ENCODE results near the gene PTGDS.

- no peak for TF ChIP-seq CTCF (IDR thresholded peaks at IDR 0.05)
- no peak for TF ChIP-seq POLR2A (IDR thresholded peaks at IDR 0.05)
- TF ChIP-seq POLR2AphosphoS5 (IDR thresholded peaks at IDR 0.05) = no peak
Measured at GRCh38 chr9:136977649-136978072, 357 bp downstream of the PTGDS start.

Data from breast epithelium (tissue), 3 donors.